ENCODE results near the gene FIGNL2.

- no peak for TF ChIP-seq CTCF (conservative IDR thresholded peaks at IDR 0.05; ENCODE audit: low read depth, low read length)
- TF ChIP-seq EZH2 (IDR thresholded peaks at IDR 0.05; ENCODE audit: low read length, unreplicated experiment) = no peak
- no peak for TF ChIP-seq EZH2phosphoT487 (IDR thresholded peaks at IDR 0.05; ENCODE audit: borderline replicate concordance, low read length)
Measured at GRCh38 chr12:51896236-51896635, 47.7 kb upstream of the FIGNL2 start.

Measured in PC-3 (cell line).